Measurements from ENCODE around the gene CLCA1. TPM values are rescaled to one million over a fixed set of nuclear protein-coding genes. Genes with fewer than 3 reads are reported as not detected.

Gene CLCA1
- total RNA-seq, 1 experiment from 2014 or later: not detected

DNA sequence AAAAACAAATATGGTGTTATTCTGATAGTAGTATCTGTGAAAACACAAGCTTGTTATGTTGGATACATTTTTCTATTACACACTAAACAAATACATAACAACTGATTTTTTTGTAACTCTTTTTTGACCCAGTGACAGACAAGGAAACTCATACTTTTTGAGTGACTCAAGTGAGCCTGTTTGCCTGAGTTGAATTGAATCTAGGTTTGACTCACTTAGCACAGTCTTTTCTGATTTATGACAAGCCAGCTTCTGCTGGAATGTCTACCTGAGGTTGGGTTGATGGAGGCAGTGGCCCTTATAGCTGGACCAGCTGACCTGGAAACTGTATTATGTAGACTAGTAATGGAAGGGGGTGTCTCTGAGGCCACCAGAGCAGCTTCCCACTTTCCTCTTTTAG lies 73.9 kb downstream of the CLCA1 start:
- Histone ChIP-seq H3K27ac (ENCODE audit: insufficient read length, low read depth, low read length) (no peak overlapping the region), H3T11ph (ENCODE audit: low read length) (no peak overlapping the region), H3K4me2 (ENCODE audit: insufficient read depth, insufficient read length, low read length) (no peak overlapping the region), H4K91ac (ENCODE audit: insufficient read length, low read depth, low read length) (no peak overlapping the region), H3K4me1 (ENCODE audit: insufficient read depth, low read length) (no peaks in the 10 kb centered on the region), H4K8ac (replicated peaks; ENCODE audit: insufficient read length, low read depth, low read length) (no peak overlapping the region), H3K27me3 (ENCODE audit: insufficient read depth, low read length) (no peaks in the 10 kb centered on the region), H2AK5ac (ENCODE audit: insufficient read length, low read length) (no peak overlapping the region), H2BK15ac (ENCODE audit: low read depth, low read length) (no peak overlapping the region), H3K23me2 (ENCODE audit: insufficient read length, low read depth, low read length, poor library complexity, severe bottlenecking) (no peaks in the 10 kb centered on the region), H3K18ac (ENCODE audit: insufficient read length, low read depth, low read length) (no peak overlapping the region), H3K23ac (ENCODE audit: insufficient read length, low read depth, low read length) (no peak overlapping the region), H3K9ac (ENCODE audit: extremely low read depth, insufficient read length, low read length) (no peak overlapping the region), H2BK20ac (ENCODE audit: low read depth, low read length, poor library complexity, severe bottlenecking) (no peak overlapping the region), H3K56ac (ENCODE audit: insufficient read length, low read depth, low read length) (no peak overlapping the region), H2BK12ac (ENCODE audit: insufficient read length, low read depth, low read length) (no peak overlapping the region), H3K79me1 (ENCODE audit: insufficient read depth, low read depth, low read length, poor library complexity, severe bottlenecking) (no peaks in the 10 kb centered on the region), H3K79me2 (ENCODE audit: insufficient read depth, low read length) (no peaks in the 10 kb centered on the region), H4K20me1 (ENCODE audit: control insufficient read depth, insufficient read depth, insufficient read length) (no peaks in the 10 kb centered on the region), H3K14ac (ENCODE audit: insufficient read depth, low read length) (no peak overlapping the region), H3K9me3 (ENCODE audit: control insufficient read depth, low read depth, low read length) (no peaks in the 10 kb centered on the region), H3K4ac (ENCODE audit: low read depth, low read length) (no peak overlapping the region), H4K5ac (ENCODE audit: insufficient read length, low read depth, low read length) (no peak overlapping the region), H2BK120ac (ENCODE audit: low read depth, low read length, poor library complexity, severe bottlenecking) (no peak overlapping the region), H2BK5ac (ENCODE audit: insufficient read length, low read length) (no peak overlapping the region), H2AFZ (ENCODE audit: low read length) (no peak overlapping the region)
- DNase-seq: no peak
- peaks cover 0 to 6% of the 10 kb centered on the region in 2 experiments; a peak in 2 of 5 replicates for H3K9me3 Mint-ChIP-seq
- H3K4me1 Mint-ChIP-seq: peaks cover 10 to 12% of the 10 kb centered on the region in 2 experiments
- no peaks in the 10 kb centered on the region; a peak in 1 of 7 replicates for H3K36me3 Mint-ChIP-seq (ENCODE audit: insufficient read depth in 1 of 3, low read depth in 3 of 3)
- no peaks in the 10 kb centered on the region for H3K27me3 Mint-ChIP-seq (ENCODE audit: low read depth)
- H3K4me3 Mint-ChIP-seq: no peak overlapping the region
- H3K27ac Mint-ChIP-seq: no peak overlapping the region
- TF ChIP-seq, protein P1, sequence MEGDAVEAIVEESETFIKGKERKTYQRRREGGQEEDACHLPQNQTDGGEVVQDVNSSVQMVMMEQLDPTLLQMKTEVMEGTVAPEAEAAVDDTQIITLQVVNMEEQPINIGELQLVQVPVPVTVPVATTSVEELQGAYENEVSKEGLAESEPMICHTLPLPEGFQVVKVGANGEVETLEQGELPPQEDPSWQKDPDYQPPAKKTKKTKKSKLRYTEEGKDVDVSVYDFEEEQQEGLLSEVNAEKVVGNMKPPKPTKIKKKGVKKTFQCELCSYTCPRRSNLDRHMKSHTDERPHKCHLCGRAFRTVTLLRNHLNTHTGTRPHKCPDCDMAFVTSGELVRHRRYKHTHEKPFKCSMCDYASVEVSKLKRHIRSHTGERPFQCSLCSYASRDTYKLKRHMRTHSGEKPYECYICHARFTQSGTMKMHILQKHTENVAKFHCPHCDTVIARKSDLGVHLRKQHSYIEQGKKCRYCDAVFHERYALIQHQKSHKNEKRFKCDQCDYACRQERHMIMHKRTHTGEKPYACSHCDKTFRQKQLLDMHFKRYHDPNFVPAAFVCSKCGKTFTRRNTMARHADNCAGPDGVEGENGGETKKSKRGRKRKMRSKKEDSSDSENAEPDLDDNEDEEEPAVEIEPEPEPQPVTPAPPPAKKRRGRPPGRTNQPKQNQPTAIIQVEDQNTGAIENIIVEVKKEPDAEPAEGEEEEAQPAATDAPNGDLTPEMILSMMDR (conservative IDR thresholded peaks at IDR 0.05): no peak

Measured in H9 (cell line).